ENCODE data around the gene ABCB9.

The ABCB9 gene

GRCh38 chr12:122981587-122982476 is 15.6 kb upstream of the ABCB9 start:
- no peak for DNase-seq (ENCODE audit: low read depth)

- no peak for DNase-seq (ENCODE audit: low read depth)
Measured at GRCh38 chr12:122981036-122981471, 14.8 kb upstream of the ABCB9 start.

- peak; percentile 65 for DNase-seq (ENCODE audit: low read depth)
Measured at GRCh38 chr12:122980183-122981035, 14.1 kb upstream of the ABCB9 start, which contains the start of gene ARL6IP4. TSS of gene ARL6IP4 (plus strand) at chr12:122980681. CDS start at chr12:122981140, 459 bp downstream.

GRCh38 chr12:122979908-122980182 is 13.6 kb upstream of the ABCB9 start:
- DNase-seq (ENCODE audit: low read depth) = no peak

GRCh38 chr12:122979001-122979907 is 13.0 kb upstream of the ABCB9 start:
- no peak for DNase-seq (ENCODE audit: low read depth)

GRCh38 chr12:122978507-122978955 is 12.3 kb upstream of the ABCB9 start:
- DNase-seq (ENCODE audit: low read depth) = no peak

- DNase-seq (ENCODE audit: low read depth) = no peak
Measured at GRCh38 chr12:122977655-122978392, 11.6 kb upstream of the ABCB9 start.

- no peak for DNase-seq (ENCODE audit: low read depth)
Measured at GRCh38 chr12:122977153-122977552, 10.9 kb upstream of the ABCB9 start.

- DNase-seq (ENCODE audit: low read depth) = no peak
Measured at GRCh38 chr12:122976648-122976975, 10.3 kb upstream of the ABCB9 start.

- DNase-seq (ENCODE audit: low read depth) = no peak
Measured at GRCh38 chr12:122975790-122976647, 9.8 kb upstream of the ABCB9 start.

GRCh38 chr12:122974892-122975789 is 8.9 kb upstream of the ABCB9 start, which contains the start of gene OGFOD2:
TSS of gene OGFOD2 (plus strand) at chr12:122975244. CDS start at chr12:122975252, 8 bp downstream.
- DNase-seq (ENCODE audit: low read depth) = peak; percentile 88

- peak; percentile 99 for DNase-seq (ENCODE audit: low read depth)
Measured at GRCh38 chr12:122974274-122974891, 8.1 kb upstream of the ABCB9 start.

- DNase-seq (ENCODE audit: low read depth) = no peak
Measured at GRCh38 chr12:122969676-122970075, 3.4 kb upstream of the ABCB9 start.

GRCh38 chr12:122968104-122968503 is 1.8 kb upstream of the ABCB9 start:
- no peak for DNase-seq (ENCODE audit: low read depth)

GRCh38 chr12:122966743-122967550 is 684 bp upstream of the ABCB9 start:
- DNase-seq (ENCODE audit: low read depth) = no peak

- DNase-seq (ENCODE audit: low read depth) = no peak
Measured at GRCh38 chr12:122965321-122965751, 927 bp downstream of the ABCB9 start.

- DNase-seq (ENCODE audit: low read depth) = no peak
Measured at GRCh38 chr12:122964439-122965257, 1.6 kb downstream of the ABCB9 start.

Data from activated T-cell treated with anti-CD3 and anti-CD28 coated beads for 24 hours (primary cell).